A549 (cell line): ENCODE data around the gene AP3D1.

Experiments
- CEBPB ChIP-seq, 2 experiments: fragments of >200 bp in 1 of 2; sonication (Bioruptor Twin) in 1 of 2; formaldehyde crosslinking in 1 of 2; IDR thresholded peaks; 2 replicates each; pipeline ENCODE4 v1.6.1; 2012 to 2016
- CHD2 ChIP-seq: fragments of 150-350 bp; IDR thresholded peaks from 2 replicates; pipeline ENCODE4 v1.6.1; 2014; ENCODE audit warnings: low read length; ENCODE audit not compliant: partially characterized antibody
- EHMT2 ChIP-seq: fragments of 200-600 bp; sonication (generic); IDR thresholded peaks from 2 replicates; pipeline ENCODE4 v1.6.1; 2016; ENCODE audit warnings: antibody characterized with exemption, low read depth, mild to moderate bottlenecking, moderate library complexity
- ESRRA ChIP-seq: fragments of 150-350 bp; IDR thresholded peaks from 2 replicates; pipeline ENCODE4 v1.6.1; 2014; ENCODE audit warnings: mild to moderate bottlenecking, low read length, borderline replicate concordance
- GATA3 ChIP-seq: IDR thresholded peaks from 2 replicates; pipeline ENCODE4 v1.6.1; 2012; ENCODE audit warnings: borderline replicate concordance
- POLR2A ChIP-seq: IDR thresholded peaks from 2 replicates; pipeline ENCODE4 v1.6.1; 2012; ENCODE audit warnings: mild to moderate bottlenecking, low read length
- RFX5 ChIP-seq: fragments of 450-650 bp; IDR thresholded peaks from 2 replicates; pipeline ENCODE4 v1.7.1; 2014; ENCODE audit warnings: antibody characterized with exemption, mild to moderate bottlenecking, moderate library complexity
- SMC3 ChIP-seq: fragments of >200 bp; sonication (Bioruptor Twin); formaldehyde crosslinking; IDR thresholded peaks from 3 replicates; pipeline ENCODE4 v1.6.1; 2018; ENCODE audit warnings: inconsistent platforms
- ZNF302 ChIP-seq: fragments of 250-450 bp; sonication (Bioruptor Pico); IDR thresholded peaks from 2 replicates; pipeline ENCODE4 v1.9.0; 2021; ENCODE audit warnings: inconsistent platforms, mild to moderate bottlenecking, moderate library complexity
- TF ChIP-seq, protein P1 (sequence below): fragments of >200 bp; sonication (Bioruptor Twin); formaldehyde crosslinking; IDR thresholded peaks from 3 replicates; pipeline ENCODE4 v1.5.1; 2016

DNA sequence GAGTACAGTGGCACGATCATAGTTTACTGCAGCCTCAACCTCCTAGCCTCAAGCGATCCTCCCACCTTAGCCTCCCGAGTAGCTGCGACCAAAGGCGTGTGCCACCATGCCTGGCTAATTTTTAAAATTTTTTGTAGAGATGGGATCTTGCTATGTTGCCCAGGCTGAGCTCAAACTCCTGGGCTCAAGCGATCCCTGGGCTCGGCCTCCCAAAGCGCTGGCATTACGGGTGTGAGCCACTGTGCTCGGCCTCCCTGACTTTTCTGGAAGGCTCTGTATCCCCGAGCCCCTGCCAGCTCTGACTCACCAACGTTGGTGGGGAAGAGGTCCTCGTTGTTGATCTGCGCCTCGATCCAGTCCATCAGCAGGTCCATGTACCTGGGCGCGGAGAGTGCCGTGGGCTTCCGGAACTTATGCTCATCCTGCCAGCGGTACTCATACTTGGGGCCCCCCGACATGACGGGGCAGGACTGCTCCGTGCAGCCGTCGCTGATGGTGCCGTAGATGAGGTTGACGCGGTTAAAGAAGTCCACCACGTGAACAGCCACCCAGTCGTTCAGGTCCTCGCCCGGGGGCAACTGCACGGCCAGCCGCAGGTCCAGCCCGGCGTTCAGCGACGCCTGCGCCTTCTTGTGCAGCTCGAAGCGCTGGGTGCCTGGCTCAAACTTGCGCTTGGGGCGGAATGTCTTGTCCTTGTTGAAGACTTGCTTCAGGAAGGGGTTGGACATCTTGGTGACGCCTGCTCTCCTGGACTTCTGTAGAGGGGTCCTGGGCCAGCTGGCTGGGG lies 73.3 kb downstream of the AP3D1 start:
- TF ChIP-seq POLR2A: no peak
- TF ChIP-seq SMC3: no peak
- TF ChIP-seq, protein P1, sequence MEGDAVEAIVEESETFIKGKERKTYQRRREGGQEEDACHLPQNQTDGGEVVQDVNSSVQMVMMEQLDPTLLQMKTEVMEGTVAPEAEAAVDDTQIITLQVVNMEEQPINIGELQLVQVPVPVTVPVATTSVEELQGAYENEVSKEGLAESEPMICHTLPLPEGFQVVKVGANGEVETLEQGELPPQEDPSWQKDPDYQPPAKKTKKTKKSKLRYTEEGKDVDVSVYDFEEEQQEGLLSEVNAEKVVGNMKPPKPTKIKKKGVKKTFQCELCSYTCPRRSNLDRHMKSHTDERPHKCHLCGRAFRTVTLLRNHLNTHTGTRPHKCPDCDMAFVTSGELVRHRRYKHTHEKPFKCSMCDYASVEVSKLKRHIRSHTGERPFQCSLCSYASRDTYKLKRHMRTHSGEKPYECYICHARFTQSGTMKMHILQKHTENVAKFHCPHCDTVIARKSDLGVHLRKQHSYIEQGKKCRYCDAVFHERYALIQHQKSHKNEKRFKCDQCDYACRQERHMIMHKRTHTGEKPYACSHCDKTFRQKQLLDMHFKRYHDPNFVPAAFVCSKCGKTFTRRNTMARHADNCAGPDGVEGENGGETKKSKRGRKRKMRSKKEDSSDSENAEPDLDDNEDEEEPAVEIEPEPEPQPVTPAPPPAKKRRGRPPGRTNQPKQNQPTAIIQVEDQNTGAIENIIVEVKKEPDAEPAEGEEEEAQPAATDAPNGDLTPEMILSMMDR: no peak
- TF ChIP-seq RFX5: no peak
- no peak for TF ChIP-seq GATA3
- no peak for TF ChIP-seq ZNF302
- no peak for TF ChIP-seq CEBPB (IDR thresholded peaks at IDR 0.05)
- no peak for TF ChIP-seq EHMT2
- TF ChIP-seq ESRRA: no peak
- no peak for TF ChIP-seq CHD2
